ENCODE data around the gene C1orf105. TPM values are rescaled to one million over a fixed set of nuclear protein-coding genes. Genes with fewer than 3 reads are reported as not detected.

The C1orf105 gene
- total and polyA plus RNA-seq, 10 of the 15 experiments (the other 5 are each of a cell fraction or from before 2014, with no cell fraction given): not detected

DNA sequence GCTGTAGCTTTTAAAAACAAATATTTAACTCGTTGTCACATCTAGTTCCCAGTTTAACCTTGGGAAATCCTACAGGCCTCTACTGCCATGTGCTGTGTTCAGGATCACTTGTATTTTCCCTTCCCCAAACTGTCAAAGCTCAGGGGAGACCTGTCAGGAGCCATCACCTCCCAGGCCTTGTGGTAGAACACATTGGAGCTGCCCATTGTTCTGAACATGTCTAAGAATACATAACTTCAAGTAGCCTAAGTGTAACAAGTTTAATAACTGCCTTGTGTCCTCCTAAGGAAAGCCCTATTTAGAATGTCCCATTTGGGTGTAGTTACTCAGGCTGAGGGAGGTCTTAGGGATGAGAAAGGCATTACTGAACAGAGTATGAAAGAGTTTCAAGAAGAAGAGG lies 52.0 kb downstream of the C1orf105 start:
- Histone ChIP-seq H3K4me3 (no peak overlapping the region), H3K4me1 (ENCODE audit: control insufficient read depth, insufficient read depth, low read length) (no peaks in the 10 kb centered on the region), H3K27me3 (replicated peaks in 1 of 2; ENCODE audit: control insufficient read depth in 2 of 2, insufficient read depth in 2 of 2, low read length in 1 of 2) (no peaks in the 10 kb centered on the region; a peak in 3 of 4 replicates), H3K9me3 (replicated peaks; ENCODE audit: control insufficient read depth, insufficient read depth, low read length) (no peaks in the 10 kb centered on the region), H3K79me2 (ENCODE audit: control insufficient read depth, insufficient read depth, low read length) (no peaks in the 10 kb centered on the region), H3K4me2 (ENCODE audit: control insufficient read depth, insufficient read depth) (no peak overlapping the region), H2AFZ (ENCODE audit: control insufficient read depth, low read depth, low read length) (no peak overlapping the region), H3K27ac (ENCODE audit: control insufficient read depth, insufficient read depth) (no peak overlapping the region), H4K20me1 (ENCODE audit: control insufficient read depth, insufficient read depth) (no peaks in the 10 kb centered on the region), H3K9ac (ENCODE audit: control insufficient read depth, insufficient read depth, low read length) (no peak overlapping the region), H3K36me3 (ENCODE audit: control insufficient read depth in 2 of 2, insufficient read depth in 2 of 2, low read length in 1 of 2) (no peaks in the 10 kb centered on the region)
- intact Hi-C loops (cut with micrococcal nuclease; ENCODE audit: unreplicated experiment): no loop called here
- FAIRE-seq (no peak), ATAC-seq (no peak), DNase-seq (ENCODE audit: low read depth, low spot score) (no peak)
- ChIA-PET CTCF (interaction anchor here (1.0 to 1.3 kb wide), 2 partner anchors 14 to 43 kb away, joined by 3 to 4 read pairs; no protein-coding TSS in a partner anchor), SMC1A (ENCODE audit: uncharacterized antibody, unreplicated experiment) (no interaction called here), POLR2A (no interaction called here), RAD21 (ENCODE audit: unreplicated experiment) (no interaction called here)
- WGBS (ENCODE audit: insufficient coverage, insufficient replicate concordance, low lambda C conversion rate, missing lambda C conversion rate): 0% methylated on average over 1 of the region's 1 CpG
- in situ Hi-C loops (cut with MboI): no loop called here
- no peak for TF ChIP-seq PAX5 (IDR thresholded peaks at IDR 0.05; ENCODE audit: borderline replicate concordance, low read depth, low read length)
- no TSS peak for BruUV-seq (replicated peaks)

DNA sequence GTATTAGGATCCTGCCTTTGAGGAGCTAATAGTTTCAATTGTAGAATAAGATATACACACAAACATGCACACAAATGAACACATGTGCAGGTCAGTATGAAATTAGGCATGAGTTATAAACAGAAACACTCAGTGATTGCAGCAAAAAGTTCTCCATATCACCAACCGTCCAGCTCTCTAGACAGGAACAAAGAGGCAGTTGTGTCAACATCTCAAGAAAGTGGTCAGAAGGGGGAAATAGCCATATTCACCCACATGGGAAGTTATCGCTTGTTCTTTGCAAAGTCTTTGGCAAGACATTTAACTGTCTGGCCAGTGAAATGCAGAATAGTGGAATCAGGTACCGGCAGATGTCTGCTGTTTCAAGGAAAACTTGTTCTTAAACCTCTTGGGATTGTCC lies 52.8 kb downstream of the C1orf105 start:
- Histone ChIP-seq H3K27ac (ENCODE audit: control insufficient read depth, insufficient read depth) (no peak overlapping the region), H4K20me1 (ENCODE audit: control insufficient read depth, insufficient read depth) (no peaks in the 10 kb centered on the region), H3K9ac (ENCODE audit: control insufficient read depth, insufficient read depth, low read length) (no peak overlapping the region), H3K79me2 (ENCODE audit: control insufficient read depth, insufficient read depth, low read length) (no peaks in the 10 kb centered on the region), H3K4me3 (no peak overlapping the region), H3K27me3 (replicated peaks in 1 of 2; ENCODE audit: control insufficient read depth in 2 of 2, insufficient read depth in 2 of 2, low read length in 1 of 2) (no peaks in the 10 kb centered on the region; a peak in 3 of 4 replicates), H2AFZ (ENCODE audit: control insufficient read depth, low read depth, low read length) (no peak overlapping the region), H3K9me3 (replicated peaks; ENCODE audit: control insufficient read depth, insufficient read depth, low read length) (no peaks in the 10 kb centered on the region), H3K4me1 (ENCODE audit: control insufficient read depth, insufficient read depth, low read length) (no peaks in the 10 kb centered on the region), H3K4me2 (ENCODE audit: control insufficient read depth, insufficient read depth) (no peak overlapping the region), H3K36me3 (ENCODE audit: control insufficient read depth in 2 of 2, insufficient read depth in 2 of 2, low read length in 1 of 2) (no peaks in the 10 kb centered on the region)
- in situ Hi-C loops (cut with MboI): no loop called here
- POLR2A ChIA-PET: no interaction called here
- DNase-seq (ENCODE audit: low read depth, low spot score): no peak
- no peak for ATAC-seq
- SMC1A ChIA-PET (ENCODE audit: uncharacterized antibody, unreplicated experiment): no interaction called here
- intact Hi-C loops (cut with micrococcal nuclease; ENCODE audit: unreplicated experiment): no loop called here
- 35% methylated on average over 3 of the region's 3 CpGs for WGBS (ENCODE audit: insufficient coverage, insufficient replicate concordance, low lambda C conversion rate, missing lambda C conversion rate)
- no TSS peak for BruUV-seq (replicated peaks)
- TF ChIP-seq RCOR1 (conservative IDR thresholded peaks at IDR 0.05; ENCODE audit: low read depth, low read length) (no peak), ZNF207 (IDR thresholded peaks at IDR 0.05; ENCODE audit: borderline replicate concordance) (no peak), FOS (IDR thresholded peaks at IDR 0.05; ENCODE audit: borderline replicate concordance, extremely low read depth, insufficient read length) (no peak), NFIC (IDR thresholded peaks at IDR 0.05; ENCODE audit: low read depth, low read length) (no peak)
- no peak for FAIRE-seq
- CTCF ChIA-PET: interaction anchor here (0.9 to 1.3 kb wide), 3 partner anchors 13 to 471 kb away, joined by 3 to 4 read pairs (median 4); no protein-coding TSS in a partner anchor
- RAD21 ChIA-PET (ENCODE audit: unreplicated experiment): no interaction called here

All from GM12878 (cell line).